KMS-11 (cell line): ENCODE measurements around the gene FAM118A.
A peak's percentile ranks its signal among the peaks of the same experiment; 100 is the strongest.

Experiments
- H2AFZ ChIP-seq: fragments of 200-600 bp; sonication (generic); 2 replicates; pipeline ENCODE4 v1.6.1; 2016; ENCODE audit warnings: antibody characterized with exemption, mixed run types, low read depth
- H3K27ac ChIP-seq: fragments of 200-600 bp; sonication (generic); 2 replicates; pipeline ENCODE4 v1.6.1; 2016; ENCODE audit warnings: mild to moderate bottlenecking, mixed run types
- H3K27me3 ChIP-seq: fragments of 200-600 bp; sonication (generic); 2 replicates; pipeline ENCODE4 v1.6.1; 2017; ENCODE audit warnings: mild to moderate bottlenecking, low read depth, mixed run types, moderate library complexity; ENCODE audit not compliant: insufficient read depth
- H3K36me3 ChIP-seq: fragments of 200-600 bp; sonication (generic); 2 replicates; pipeline ENCODE4 v1.6.1; 2017; ENCODE audit warnings: mild to moderate bottlenecking, mixed run types; ENCODE audit not compliant: insufficient read depth
- H3K4me1 ChIP-seq: fragments of 200-600 bp; sonication (generic); 2 replicates; pipeline ENCODE4 v1.6.1; 2016; ENCODE audit warnings: mild to moderate bottlenecking, low read depth, mixed run types; ENCODE audit not compliant: poor library complexity, severe bottlenecking
- H3K4me2 ChIP-seq: fragments of 200-600 bp; sonication (generic); 2 replicates; pipeline ENCODE4 v1.7.0; 2016; ENCODE audit warnings: mild to moderate bottlenecking, mixed run types
- H3K4me3 ChIP-seq: fragments of 200-600 bp; sonication (generic); IDR thresholded peaks from 2 replicates; pipeline ENCODE4 v1.6.1; 2017; ENCODE audit warnings: low read depth, low read length, mixed read lengths; ENCODE audit not compliant: insufficient read depth
- H3K79me2 ChIP-seq: fragments of 200-600 bp; sonication (generic); 2 replicates; pipeline ENCODE4 v1.6.1; 2016; ENCODE audit warnings: low read depth, mixed run types; ENCODE audit not compliant: insufficient read depth
- H3K9ac ChIP-seq: fragments of 200-600 bp; sonication (generic); 2 replicates; pipeline ENCODE4 v1.6.1; 2016; ENCODE audit warnings: mild to moderate bottlenecking, mixed run types
- H4K20me1 ChIP-seq: fragments of 200-600 bp; sonication (generic); 2 replicates; pipeline ENCODE4 v1.6.1; 2016; ENCODE audit warnings: mild to moderate bottlenecking, mixed run types; ENCODE audit not compliant: insufficient read depth
- TF ChIP-seq, protein P1 (sequence below): fragments of 200-600 bp; sonication (generic); conservative IDR thresholded peaks from 2 replicates; pipeline ENCODE4 v1.6.1; 2017; ENCODE audit warnings: low read depth, mild to moderate bottlenecking, antibody characterized with exemption, low read length, moderate library complexity, mixed read lengths

Gene FAM118A

DNA sequence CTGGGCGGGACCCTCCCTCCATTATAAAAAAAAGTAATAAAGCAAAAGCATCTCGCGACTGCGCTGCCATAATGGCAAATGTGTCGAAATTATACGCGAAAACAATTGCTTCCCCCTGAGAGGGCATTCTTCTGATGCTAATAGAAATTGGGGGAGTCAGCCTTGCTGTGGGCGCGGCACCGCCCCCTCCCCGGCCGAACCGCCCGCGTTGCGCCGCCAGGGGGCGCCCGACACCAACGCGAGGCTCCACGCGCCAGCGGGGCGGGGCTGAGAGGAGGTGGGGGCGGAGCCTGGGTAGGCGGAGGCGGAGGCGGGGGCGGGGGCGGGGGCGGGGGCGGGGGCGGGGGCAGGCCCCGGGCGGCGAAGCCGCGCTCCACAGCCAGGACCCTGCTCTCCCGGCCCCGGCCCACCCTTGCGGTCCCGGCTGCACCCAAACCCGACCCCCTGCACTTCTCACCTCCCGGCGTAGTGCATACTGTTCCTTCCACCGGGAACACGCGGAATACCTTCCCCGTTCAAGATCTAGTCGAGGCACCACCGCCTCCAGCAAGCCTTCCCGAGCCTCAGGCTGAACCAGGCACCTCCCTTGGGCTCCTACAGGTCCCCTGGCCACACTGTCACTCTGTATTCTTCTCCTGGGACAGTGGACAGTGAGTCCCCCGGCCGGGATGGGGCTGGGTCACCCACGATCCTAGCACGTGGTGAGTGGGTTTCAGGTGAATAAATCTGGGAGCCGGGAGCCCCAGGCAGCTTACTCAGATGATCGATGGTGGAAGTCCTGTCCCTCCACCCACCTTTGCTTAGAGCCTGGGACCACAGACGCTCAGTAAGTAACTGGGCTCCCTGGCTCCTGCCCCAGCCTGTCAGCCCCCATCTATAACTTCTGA lies 40.5 kb upstream of the FAM118A start:
- Histone ChIP-seq H4K20me1 (no peaks in the 10 kb centered on the region), H3K4me1 (no peaks in the 10 kb centered on the region), H3K36me3 (no peaks in the 10 kb centered on the region), H3K79me2 (no peaks in the 10 kb centered on the region), H3K27me3 (peaks cover 17% of the 10 kb centered on the region; the same call in 1 of the 2 replicates), H3K4me3 (no peak overlapping the region), H3K9ac (no peak overlapping the region; the same call in 1 of the 2 replicates), H2AFZ (peak overlapping the region; percentile 96), H3K27ac (no peak overlapping the region), H3K4me2 (peak overlapping the region; percentile 94)
- TF ChIP-seq, protein P1, sequence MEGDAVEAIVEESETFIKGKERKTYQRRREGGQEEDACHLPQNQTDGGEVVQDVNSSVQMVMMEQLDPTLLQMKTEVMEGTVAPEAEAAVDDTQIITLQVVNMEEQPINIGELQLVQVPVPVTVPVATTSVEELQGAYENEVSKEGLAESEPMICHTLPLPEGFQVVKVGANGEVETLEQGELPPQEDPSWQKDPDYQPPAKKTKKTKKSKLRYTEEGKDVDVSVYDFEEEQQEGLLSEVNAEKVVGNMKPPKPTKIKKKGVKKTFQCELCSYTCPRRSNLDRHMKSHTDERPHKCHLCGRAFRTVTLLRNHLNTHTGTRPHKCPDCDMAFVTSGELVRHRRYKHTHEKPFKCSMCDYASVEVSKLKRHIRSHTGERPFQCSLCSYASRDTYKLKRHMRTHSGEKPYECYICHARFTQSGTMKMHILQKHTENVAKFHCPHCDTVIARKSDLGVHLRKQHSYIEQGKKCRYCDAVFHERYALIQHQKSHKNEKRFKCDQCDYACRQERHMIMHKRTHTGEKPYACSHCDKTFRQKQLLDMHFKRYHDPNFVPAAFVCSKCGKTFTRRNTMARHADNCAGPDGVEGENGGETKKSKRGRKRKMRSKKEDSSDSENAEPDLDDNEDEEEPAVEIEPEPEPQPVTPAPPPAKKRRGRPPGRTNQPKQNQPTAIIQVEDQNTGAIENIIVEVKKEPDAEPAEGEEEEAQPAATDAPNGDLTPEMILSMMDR = peak; percentile 75

- H3K4me2 ChIP-seq = no peak overlapping the region
- H2AFZ ChIP-seq = 0 out of 2 replicates have a peak overlapping the region, but pooled peaks have one; percentile 85
- H3K36me3 ChIP-seq = no peaks in the 10 kb centered on the region
- no peaks in the 10 kb centered on the region for H3K4me1 ChIP-seq
- H3K79me2 ChIP-seq = no peaks in the 10 kb centered on the region
- TF ChIP-seq, protein P1 = no peak
- no peaks in the 10 kb centered on the region for H4K20me1 ChIP-seq
- no peak overlapping the region for H3K27ac ChIP-seq
- peaks cover 17% of the 10 kb centered on the region; the same call in 1 of the 2 replicates for H3K27me3 ChIP-seq
- H3K9ac ChIP-seq = no peak overlapping the region
- H3K4me3 ChIP-seq = no peak overlapping the region
Observed at GRCh38 chr22:45270095-45271020, 39.4 kb upstream of the FAM118A start.

DNA sequence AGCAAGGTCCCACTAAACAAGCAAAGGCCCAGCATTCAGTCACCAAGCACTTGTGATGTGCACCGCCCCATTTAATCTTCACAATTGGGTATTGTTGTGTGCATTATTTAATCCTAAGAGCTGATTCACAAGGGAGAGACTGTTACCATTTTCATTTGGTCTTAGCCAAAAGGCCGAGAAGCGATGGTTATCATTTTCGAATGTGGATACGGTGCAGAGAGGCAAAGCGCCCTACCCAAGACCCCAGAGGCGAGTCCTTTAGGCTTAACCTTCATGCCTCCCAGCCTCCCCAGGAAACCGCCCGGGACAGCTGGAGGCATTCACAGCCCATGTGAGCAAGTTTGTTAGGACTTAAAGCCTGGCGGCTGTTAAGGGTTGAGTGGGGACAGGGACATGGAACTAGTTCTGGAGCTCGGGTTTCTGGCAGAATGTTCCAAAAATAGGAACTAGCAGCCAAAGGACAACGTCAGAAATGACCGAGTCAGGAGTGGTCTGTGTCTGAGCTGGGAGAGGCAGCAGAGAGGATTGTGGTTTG lies 38.0 kb upstream of the FAM118A start:
- Histone ChIP-seq H3K27me3 (peaks cover 17% of the 10 kb centered on the region; the same call in 1 of the 2 replicates), H3K79me2 (no peaks in the 10 kb centered on the region), H3K36me3 (no peaks in the 10 kb centered on the region), H3K4me1 (no peaks in the 10 kb centered on the region), H3K9ac (no peak overlapping the region), H3K4me3 (no peak overlapping the region), H3K4me2 (no peak overlapping the region), H2AFZ (no peak overlapping the region), H3K27ac (no peak overlapping the region), H4K20me1 (no peaks in the 10 kb centered on the region)
- TF ChIP-seq, protein P1 = no peak

GRCh38 chr22:45272498-45272897 lies 37.2 kb upstream of the FAM118A start:
- H3K9ac ChIP-seq = no peak overlapping the region
- TF ChIP-seq, protein P1 = no peak
- H4K20me1 ChIP-seq = no peaks in the 10 kb centered on the region
- no peak overlapping the region for H2AFZ ChIP-seq
- no peak overlapping the region for H3K4me3 ChIP-seq
- no peak overlapping the region for H3K27ac ChIP-seq
- no peak overlapping the region for H3K4me2 ChIP-seq
- H3K36me3 ChIP-seq = no peaks in the 10 kb centered on the region
- H3K79me2 ChIP-seq = no peaks in the 10 kb centered on the region
- no peaks in the 10 kb centered on the region for H3K4me1 ChIP-seq
- peaks cover 17% of the 10 kb centered on the region; the same call in 1 of the 2 replicates for H3K27me3 ChIP-seq
